Karpas-422 (cell line): ENCODE data around the gene SLC1A3. TPM values are rescaled to one million over a fixed set of nuclear protein-coding genes. Genes with fewer than 3 reads are reported as not detected.

Experiments used
- DNase-seq: peaks from one replicate; pipeline ENCODE4 v3.0.0-alpha.2; 2015
- H2AFZ ChIP-seq: fragments of 200-600 bp; sonication (generic); 2 replicates; pipeline ENCODE4 v1.6.1; 2014; ENCODE audit warnings: antibody characterized with exemption, low read length, mixed read lengths
- H3K27ac ChIP-seq: fragments of 200-600 bp; sonication (generic); 2 replicates; pipeline ENCODE4 v1.5.1; 2014; ENCODE audit warnings: mild to moderate bottlenecking, low read length, moderate library complexity
- H3K27me3 ChIP-seq: fragments of 200-600 bp; sonication (generic); 2 replicates; pipeline ENCODE4 v1.6.1; 2014; ENCODE audit warnings: low read length, mixed read lengths
- H3K36me3 ChIP-seq: fragments of 200-600 bp; sonication (generic); 2 replicates; pipeline ENCODE4 v1.6.1; 2014; ENCODE audit warnings: low read length, mixed read lengths; ENCODE audit not compliant: insufficient read depth
- H3K4me1 ChIP-seq: fragments of 200-600 bp; sonication (generic); 2 replicates; pipeline ENCODE4 v1.6.1; 2014; ENCODE audit warnings: mild to moderate bottlenecking, low read length, mixed read lengths
- H3K4me2 ChIP-seq: fragments of 200-600 bp; sonication (generic); 2 replicates; pipeline ENCODE4 v1.6.1; 2014; ENCODE audit warnings: low read length, low read depth, mild to moderate bottlenecking; ENCODE audit not compliant: poor library complexity, severe bottlenecking
- H3K4me3 ChIP-seq: fragments of 200-600 bp; sonication (generic); 2 replicates; pipeline ENCODE4 v1.5.1; 2014; ENCODE audit warnings: mild to moderate bottlenecking, antibody characterized with exemption, low read length, mixed read lengths
- H3K79me2 ChIP-seq: fragments of 200-600 bp; sonication (generic); 2 replicates; pipeline ENCODE4 v1.6.1; 2014; ENCODE audit warnings: mild to moderate bottlenecking, low read length, mixed read lengths
- H3K9ac ChIP-seq: fragments of 200-600 bp; sonication (generic); 2 replicates; pipeline ENCODE4 v1.6.0; 2014; ENCODE audit warnings: low read length
- H3K9me2 ChIP-seq: fragments of 200-600 bp; sonication (generic), shearing (Covaris generic); replicated peaks from 2 replicates; pipeline ENCODE4 v1.6.0; 2014; ENCODE audit warnings: mild to moderate bottlenecking, low read length, moderate library complexity; ENCODE audit not compliant: insufficient read depth
- H3K9me3 ChIP-seq: fragments of 300-700, 200-600 bp; sonication (generic); 2 replicates; pipeline ENCODE4 v1.6.1; 2014; ENCODE audit warnings: low read length, mixed read lengths
- H4K20me1 ChIP-seq: fragments of 200-600 bp; sonication (generic); 2 replicates; pipeline ENCODE4 v1.6.1; 2014; ENCODE audit warnings: mild to moderate bottlenecking, antibody characterized with exemption, low read length, low read depth; ENCODE audit not compliant: insufficient read depth
- total RNA-seq: library from RNA; depleted of rRNA; stranded (reverse); fragments of >200 nt; shearing (Covaris generic); gene quantifications from 2 replicates; pipeline ENCODE4 v1.2.3, GENCODE V29; 2014; ENCODE audit warnings: low replicate concordance

The SLC1A3 gene
- total RNA-seq, 1 experiment from 2014 or later = not detected

GRCh38 chr5:36614657-36615308, 8.4 kb downstream of the SLC1A3 start:
- H3K27me3 ChIP-seq = no peaks in the 10 kb centered on the region; the same call in 1 of the 2 replicates
- DNase-seq = no peak
- no peaks in the 10 kb centered on the region for H3K79me2 ChIP-seq
- H3K27ac ChIP-seq = no peak overlapping the region
- no peaks in the 10 kb centered on the region for H3K9me3 ChIP-seq
- H4K20me1 ChIP-seq = no peaks in the 10 kb centered on the region
- no peak overlapping the region for H2AFZ ChIP-seq
- H3K9ac ChIP-seq = no peak overlapping the region
- no peaks in the 10 kb centered on the region for H3K36me3 ChIP-seq
- no peaks in the 10 kb centered on the region for H3K4me1 ChIP-seq
- H3K4me3 ChIP-seq = no peak overlapping the region
- no peak overlapping the region for H3K4me2 ChIP-seq
- no peaks in the 10 kb centered on the region for H3K9me2 ChIP-seq

DNA sequence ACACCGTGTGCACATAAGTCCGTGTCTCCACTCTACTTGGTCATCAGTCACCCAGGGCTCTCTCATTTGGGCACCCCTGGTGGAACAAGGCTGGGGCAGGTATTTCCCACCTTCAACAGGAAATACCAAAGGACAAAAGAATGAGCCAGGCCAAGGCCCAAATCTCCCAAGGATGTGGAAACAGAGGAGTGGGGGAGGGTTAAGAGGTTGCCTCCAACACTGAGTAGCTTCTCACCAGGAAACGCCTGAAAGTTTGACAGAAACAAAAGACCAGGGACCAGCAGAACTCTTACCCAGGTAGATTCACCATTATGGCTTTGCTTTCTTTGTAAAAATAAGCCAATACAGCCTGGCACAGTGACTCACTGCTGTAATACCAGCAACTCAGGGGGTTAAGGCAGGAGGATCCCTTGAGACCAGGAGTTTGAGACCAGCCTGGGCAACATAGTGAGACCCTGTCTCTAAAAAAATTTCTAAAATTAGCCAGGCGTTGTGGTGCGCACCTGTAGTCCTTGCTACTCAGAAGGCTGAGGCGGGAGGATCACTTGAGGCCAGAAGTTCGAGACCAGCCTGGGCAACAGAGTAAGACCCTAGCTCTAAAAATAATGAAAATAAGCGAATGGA, 12.7 kb downstream of the SLC1A3 start:
- Histone ChIP-seq H3K4me2 (no peak overlapping the region), H3K36me3 (no peaks in the 10 kb centered on the region)

DNA sequence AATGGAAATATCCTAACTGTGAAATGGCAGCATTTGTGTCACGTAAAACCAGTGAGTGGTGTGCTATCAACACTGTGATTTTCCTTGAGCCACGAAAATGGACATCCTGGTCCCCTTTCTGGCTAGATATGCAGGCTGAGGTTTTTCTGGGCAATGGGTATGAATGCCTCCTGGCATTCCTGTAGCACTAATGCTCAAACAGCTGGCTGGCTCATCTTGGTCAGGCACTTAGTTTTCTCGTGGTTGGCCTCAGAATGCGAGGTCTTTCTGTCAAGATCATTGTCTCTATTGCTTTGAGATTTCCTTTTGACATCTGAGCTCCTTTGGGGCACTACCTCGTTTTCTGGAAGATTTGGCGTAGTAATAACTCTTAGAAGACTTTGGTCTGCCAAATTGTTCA, 15.6 kb downstream of the SLC1A3 start:
- Histone ChIP-seq H3K9me3 (no peaks in the 10 kb centered on the region), H3K4me1 (no peaks in the 10 kb centered on the region), H3K4me3 (no peak overlapping the region), H3K79me2 (no peaks in the 10 kb centered on the region), H2AFZ (no peak overlapping the region), H4K20me1 (no peaks in the 10 kb centered on the region), H3K9ac (no peak overlapping the region), H3K9me2 (no peaks in the 10 kb centered on the region), H3K27ac (no peak overlapping the region), H3K4me2 (no peak overlapping the region), H3K36me3 (no peaks in the 10 kb centered on the region), H3K27me3 (no peaks in the 10 kb centered on the region)
- no peak for DNase-seq

More for the DNA sequence above, 12.7 kb downstream of the SLC1A3 start:
- H3K4me3 ChIP-seq = no peak overlapping the region
- no peaks in the 10 kb centered on the region for H3K9me3 ChIP-seq
- no peak overlapping the region for H3K9ac ChIP-seq
- no peaks in the 10 kb centered on the region for H3K4me1 ChIP-seq
- no peak overlapping the region for H2AFZ ChIP-seq
- no peaks in the 10 kb centered on the region for H4K20me1 ChIP-seq
- H3K9me2 ChIP-seq = no peaks in the 10 kb centered on the region
- no peak overlapping the region for H3K27ac ChIP-seq
- no peak for DNase-seq
- no peaks in the 10 kb centered on the region for H3K27me3 ChIP-seq
- H3K79me2 ChIP-seq = no peaks in the 10 kb centered on the region

DNA sequence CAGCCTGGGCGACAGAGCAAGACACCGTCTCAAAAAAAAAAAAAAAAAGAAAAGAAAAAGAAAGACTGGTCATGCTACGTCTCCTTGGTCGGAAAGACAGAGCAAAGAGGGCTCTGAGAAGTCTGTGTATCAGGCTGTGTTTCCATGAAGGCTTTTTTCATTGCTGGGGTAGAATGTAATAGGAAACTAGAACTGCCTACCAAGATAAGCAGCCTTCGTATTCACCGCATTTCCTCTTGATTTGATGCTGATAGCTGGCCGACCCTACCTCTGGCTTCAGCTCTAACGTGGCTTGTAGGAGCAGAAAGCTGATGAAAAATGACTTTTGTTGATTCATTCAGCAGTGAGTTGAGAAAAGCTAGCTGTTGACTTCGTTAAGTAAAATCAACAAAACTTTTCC, 17.4 kb downstream of the SLC1A3 start:
- Histone ChIP-seq H3K79me2 (no peaks in the 10 kb centered on the region), H3K9me2 (no peaks in the 10 kb centered on the region), H3K4me2 (no peak overlapping the region), H3K4me3 (no peak overlapping the region), H3K27ac (no peak overlapping the region), H3K36me3 (no peaks in the 10 kb centered on the region), H3K4me1 (no peaks in the 10 kb centered on the region), H3K9me3 (no peaks in the 10 kb centered on the region), H3K9ac (no peak overlapping the region), H3K27me3 (no peaks in the 10 kb centered on the region), H2AFZ (no peak overlapping the region), H4K20me1 (no peaks in the 10 kb centered on the region)
- DNase-seq = no peak

GRCh38 chr5:36624277-36624676, 17.9 kb downstream of the SLC1A3 start:
- H3K4me3 ChIP-seq = no peak overlapping the region
- no peaks in the 10 kb centered on the region for H4K20me1 ChIP-seq
- no peaks in the 10 kb centered on the region for H3K9me2 ChIP-seq
- H3K27me3 ChIP-seq = no peaks in the 10 kb centered on the region
- no peak overlapping the region for H2AFZ ChIP-seq
- no peak for DNase-seq
- H3K4me1 ChIP-seq = no peaks in the 10 kb centered on the region
- no peak overlapping the region for H3K4me2 ChIP-seq
- H3K27ac ChIP-seq = no peak overlapping the region
- no peak overlapping the region for H3K9ac ChIP-seq
- no peaks in the 10 kb centered on the region for H3K36me3 ChIP-seq
- H3K9me3 ChIP-seq = no peaks in the 10 kb centered on the region
- no peaks in the 10 kb centered on the region for H3K79me2 ChIP-seq

- no peaks in the 10 kb centered on the region for H3K9me2 ChIP-seq
- H3K4me3 ChIP-seq = no peak overlapping the region
- H3K27me3 ChIP-seq = no peaks in the 10 kb centered on the region
- H3K9me3 ChIP-seq = no peaks in the 10 kb centered on the region
- no peak for DNase-seq
- H3K36me3 ChIP-seq = no peaks in the 10 kb centered on the region
- no peak overlapping the region for H3K27ac ChIP-seq
- no peaks in the 10 kb centered on the region for H3K4me1 ChIP-seq
- H3K4me2 ChIP-seq = no peak overlapping the region
- H3K79me2 ChIP-seq = no peaks in the 10 kb centered on the region
- H2AFZ ChIP-seq = no peak overlapping the region
- H3K9ac ChIP-seq = no peak overlapping the region
- H4K20me1 ChIP-seq = no peaks in the 10 kb centered on the region
Observed at GRCh38 chr5:36628695-36629094, 22.3 kb downstream of the SLC1A3 start.

DNA sequence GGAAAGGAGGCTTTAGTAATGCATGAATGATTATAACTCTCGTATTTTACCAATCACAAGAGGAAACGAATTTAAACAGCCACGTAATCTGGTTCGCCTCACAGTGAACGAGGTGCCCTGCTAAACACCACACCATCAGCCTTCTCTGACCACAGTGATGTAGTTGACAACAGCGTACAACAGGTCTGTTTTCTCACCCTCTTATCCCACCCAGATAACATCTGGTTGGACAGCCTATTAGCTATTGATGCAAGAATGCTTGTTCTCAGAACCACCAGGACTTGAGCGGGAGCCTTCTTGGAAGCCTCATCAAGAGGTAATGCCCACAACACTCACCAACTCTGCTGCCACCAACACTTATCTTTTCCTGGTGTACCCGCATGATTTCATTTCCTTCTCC, 23.3 kb downstream of the SLC1A3 start:
- no peaks in the 10 kb centered on the region for H3K4me1 ChIP-seq
- H3K9me3 ChIP-seq = no peaks in the 10 kb centered on the region
- H3K27me3 ChIP-seq = no peaks in the 10 kb centered on the region
- no peak overlapping the region for H3K27ac ChIP-seq
- no peaks in the 10 kb centered on the region for H3K79me2 ChIP-seq
- DNase-seq = no peak
- no peaks in the 10 kb centered on the region for H3K9me2 ChIP-seq
- no peak overlapping the region for H3K4me2 ChIP-seq
- H4K20me1 ChIP-seq = no peaks in the 10 kb centered on the region
- H3K36me3 ChIP-seq = no peaks in the 10 kb centered on the region
- no peak overlapping the region for H3K9ac ChIP-seq
- H2AFZ ChIP-seq = no peak overlapping the region
- H3K4me3 ChIP-seq = no peak overlapping the region

DNA sequence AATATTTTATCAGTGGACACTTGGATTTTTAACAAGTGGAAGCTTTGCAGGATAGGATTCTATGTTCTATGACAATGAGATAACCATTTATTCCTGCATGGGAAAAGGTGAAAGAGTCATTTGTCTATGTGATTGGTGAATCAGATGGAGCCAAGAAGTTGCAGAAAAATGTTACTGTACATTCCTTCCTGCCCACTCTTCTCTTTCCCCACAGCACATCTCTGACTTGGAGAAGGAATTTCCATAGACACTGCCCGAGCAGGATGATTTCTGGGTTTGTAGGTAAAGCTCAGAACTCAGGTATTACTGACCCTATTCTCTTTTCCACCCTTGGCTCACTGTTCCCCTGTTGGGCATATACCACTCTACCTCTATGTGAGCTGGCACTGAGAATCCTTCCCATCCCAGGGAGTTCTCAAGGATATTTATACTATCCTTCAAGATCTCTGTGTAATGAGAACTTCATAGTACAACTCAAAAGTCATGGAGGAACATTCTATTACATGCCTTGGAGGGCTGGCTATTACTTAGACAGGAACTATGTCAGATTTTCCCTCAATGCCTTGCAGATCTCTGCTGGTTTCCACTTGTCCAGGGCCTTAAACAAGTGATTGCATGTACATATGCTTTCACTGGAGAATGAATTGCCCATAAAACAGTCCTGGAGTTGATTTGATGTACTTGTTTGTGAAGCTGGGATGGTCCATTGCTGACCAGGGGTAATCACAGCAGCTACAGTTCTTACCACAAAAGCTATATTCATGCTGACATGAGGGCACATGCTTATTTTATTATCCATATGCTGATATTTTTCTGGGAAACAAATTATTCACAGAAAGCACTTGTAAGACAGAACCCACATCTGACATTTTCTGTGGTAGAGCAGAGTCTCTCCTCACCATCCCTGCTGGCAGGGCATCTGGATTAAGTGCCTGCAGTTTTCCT, 24.1 kb downstream of the SLC1A3 start:
- no peaks in the 10 kb centered on the region for H3K27me3 ChIP-seq

More for the DNA sequence above, 24.1 kb downstream of the SLC1A3 start:
- Histone ChIP-seq H3K9ac (no peak overlapping the region), H3K27ac (no peak overlapping the region), H3K79me2 (no peaks in the 10 kb centered on the region), H2AFZ (no peak overlapping the region), H3K4me1 (no peaks in the 10 kb centered on the region), H3K36me3 (no peaks in the 10 kb centered on the region), H3K4me3 (no peak overlapping the region), H3K4me2 (no peak overlapping the region), H3K9me3 (no peaks in the 10 kb centered on the region), H4K20me1 (no peaks in the 10 kb centered on the region), H3K9me2 (no peaks in the 10 kb centered on the region)
- DNase-seq = no peak
